SK-N-SH (cell line): ENCODE results near the gene PHGDH. TPM values are rescaled to one million over a fixed set of nuclear protein-coding genes. Genes with fewer than 3 reads are reported as not detected.

Experiments used
- CTCF ChIA-PET: fragments of 300-600, 350-600 bp; formaldehyde crosslinking; extraction: SDS; loops from one replicate; lab custom pipeline; 2021; lab: Yijun Ruan, JAX
- POLR2A ChIA-PET: fragments of 350-600 bp; sonication (Branson Sonifier 250); formaldehyde crosslinking; extraction: SDS; loops from one replicate; lab custom pipeline; 2020; ENCODE audit warnings: antibody characterized with exemption, inconsistent platforms; lab: Yijun Ruan, JAX
- DNase-seq: peaks from one replicate; pipeline ENCODE4 v3.0.0; 2012
- H2AFZ ChIP-seq: fragments of 200-600 bp; sonication (generic); 2 replicates; pipeline ENCODE4 v1.8.1; 2016; ENCODE audit warnings: antibody characterized with exemption, mild to moderate bottlenecking, low read depth
- H3F3A ChIP-seq: fragments of 200-600 bp; sonication (generic); replicated peaks from 2 replicates; pipeline ENCODE3; 2016; ENCODE audit warnings: antibody characterized with exemption, mild to moderate bottlenecking; ENCODE audit not compliant: insufficient read depth
- H3K27ac ChIP-seq, 2 experiments: fragments of 200-500 bp in 1 of 2; fragments of 200-600 bp in 1 of 2; sonication (Bioruptor generic) in 1 of 2; sonication (generic), shearing (Covaris generic) in 1 of 2; 2 replicates each; pipeline versions ENCODE4 v1.5.1 to v1.6.1; 2014 to 2016; ENCODE audit warnings: low read depth in 2 of 2, inconsistent platforms in 1 of 2, low read length in 1 of 2, mild to moderate bottlenecking in 1 of 2, mixed read lengths in 1 of 2
- H3K27me3 ChIP-seq: fragments of 200-600 bp; sonication (generic), shearing (Covaris generic); 2 replicates; pipeline ENCODE4 v1.6.1; 2016; ENCODE audit warnings: mixed run types; ENCODE audit not compliant: insufficient read depth
- H3K36me3 ChIP-seq, 2 experiments: fragments of 200-500 bp in 1 of 2; fragments of 200-600 bp in 1 of 2; sonication (Bioruptor generic) in 1 of 2; sonication (generic) in 1 of 2; replicated peaks in 1 of 2; 2 replicates each; pipeline versions ENCODE3 to v1.5.1; 2014 to 2016; ENCODE audit warnings: low read length in 1 of 2, mild to moderate bottlenecking in 1 of 2; ENCODE audit not compliant: insufficient read depth in 2 of 2, control insufficient read depth in 1 of 2
- H3K4me1 ChIP-seq, 2 experiments: fragments of 200-500 bp in 1 of 2; fragments of 200-600 bp in 1 of 2; sonication (Bioruptor generic) in 1 of 2; sonication (generic), shearing (Covaris generic) in 1 of 2; 2 replicates each; pipeline versions ENCODE4 v1.5.1 to v1.6.1; 2014 to 2016; ENCODE audit warnings: low read depth in 1 of 2, low read length in 1 of 2, mixed run types in 1 of 2; ENCODE audit not compliant: insufficient read depth in 2 of 2, control insufficient read depth in 1 of 2
- H3K4me2 ChIP-seq: fragments of 200-600 bp; sonication (generic), shearing (Covaris generic); 2 replicates; pipeline ENCODE4 v1.6.1; 2017; ENCODE audit warnings: mixed run types
- H3K4me3 ChIP-seq, 2 experiments: fragments of 200-500 bp in 1 of 2; fragments of 200-600 bp in 1 of 2; sonication (Bioruptor generic) in 1 of 2; sonication (generic), shearing (Covaris generic) in 1 of 2; 2 replicates each; pipeline versions ENCODE4 v1.5.1 to v1.8.1; 2014 to 2016; ENCODE audit warnings: low read depth in 2 of 2, inconsistent platforms in 1 of 2, low read length in 1 of 2, mild to moderate bottlenecking in 1 of 2, mixed read lengths in 1 of 2, moderate library complexity in 1 of 2
- H3K79me2 ChIP-seq: fragments of 200-600 bp; sonication (generic); 2 replicates; pipeline ENCODE4 v1.8.1; 2017; ENCODE audit warnings: mild to moderate bottlenecking; ENCODE audit not compliant: insufficient read depth
- H3K9ac ChIP-seq: fragments of 200-600 bp; sonication (generic); 2 replicates; pipeline ENCODE4 v1.6.1; 2017; ENCODE audit warnings: mixed run types
- H3K9me2 ChIP-seq: fragments of 200-600 bp; sonication (generic); 2 replicates; pipeline ENCODE4 v1.6.1; 2017; ENCODE audit warnings: mixed run types
- H3K9me3 ChIP-seq: fragments of 200-600 bp; sonication (generic); 2 replicates; pipeline ENCODE4 v1.6.1; 2017; ENCODE audit warnings: mixed run types, mild to moderate bottlenecking, moderate library complexity
- H4K20me1 ChIP-seq: fragments of 200-600 bp; sonication (generic); 2 replicates; pipeline ENCODE4 v1.6.1; 2017; ENCODE audit warnings: mild to moderate bottlenecking, mixed run types; ENCODE audit not compliant: insufficient read depth
- FOXJ3 ChIP-seq: sonication (generic); formaldehyde crosslinking; IDR thresholded peaks from 2 replicates; pipeline ENCODE4 v1.5.1; 2020; ENCODE audit warnings: mild to moderate bottlenecking, missing genetic modification reagents
- FOXM1 ChIP-seq: IDR thresholded peaks from 2 replicates; pipeline ENCODE4 v1.4.0; 2012; ENCODE audit warnings: low read depth, mild to moderate bottlenecking
- IRF3 ChIP-seq: fragments of 150-350 bp; IDR thresholded peaks from 2 replicates; pipeline ENCODE4 v1.6.1; 2016; ENCODE audit warnings: mild to moderate bottlenecking, low read depth, low read length
- MAX ChIP-seq: IDR thresholded peaks from 2 replicates; pipeline ENCODE4 v1.4.0; 2012; ENCODE audit warnings: low read depth
- MXI1 ChIP-seq: IDR thresholded peaks from 2 replicates; pipeline ENCODE4 v1.6.1; 2012; ENCODE audit warnings: mild to moderate bottlenecking, low read depth, low read length, improper control_type of control experiment
- NFIC ChIP-seq: IDR thresholded peaks from 2 replicates; pipeline ENCODE4 v1.4.0; 2012; ENCODE audit warnings: borderline replicate concordance
- PBX3 ChIP-seq: IDR thresholded peaks from 2 replicates; pipeline ENCODE4; 2012
- RCOR1 ChIP-seq: fragments of 150-350 bp; IDR thresholded peaks from 2 replicates; pipeline ENCODE4 v1.6.1; 2017; ENCODE audit warnings: antibody characterized with exemption, low read length
- REST ChIP-seq: IDR thresholded peaks from 2 replicates; pipeline ENCODE4 v1.6.1; 2012; ENCODE audit warnings: mild to moderate bottlenecking, low read depth, low read length, moderate library complexity
- RFX5 ChIP-seq: IDR thresholded peaks from 2 replicates; pipeline ENCODE4 v1.6.1; 2012; ENCODE audit warnings: mild to moderate bottlenecking, improper control_type of control experiment, low read length
- RXRA ChIP-seq: IDR thresholded peaks from 2 replicates; pipeline ENCODE4 v1.4.0; 2012; ENCODE audit warnings: low read depth, mild to moderate bottlenecking, borderline replicate concordance
- SIN3A ChIP-seq: IDR thresholded peaks from 2 replicates; pipeline ENCODE4 v1.6.1; 2012; ENCODE audit warnings: low read depth, mild to moderate bottlenecking, low read length, moderate library complexity, borderline replicate concordance
- TEAD4 ChIP-seq: IDR thresholded peaks from 2 replicates; pipeline ENCODE4 v1.4.0; 2012; ENCODE audit warnings: mild to moderate bottlenecking, borderline replicate concordance; ENCODE audit not compliant: insufficient read depth
- USF2 ChIP-seq: fragments of 150-350 bp; IDR thresholded peaks from 2 replicates; pipeline ENCODE4 v1.6.1; 2017; ENCODE audit warnings: antibody characterized with exemption, low read length, low read depth, borderline replicate concordance
- YY1 ChIP-seq: IDR thresholded peaks from 2 replicates; pipeline ENCODE4 v1.4.0; 2012; ENCODE audit warnings: low read depth, mild to moderate bottlenecking
- WGBS: methylation state at CpG from one replicate; pipeline ENCODE4 v1.1.6; 2017; ENCODE audit warnings: low lambda C conversion rate; 5-methylcytosine and 5-hydroxymethylcytosine counted together
- polyA plus RNA-seq, 3 experiments: library from polyadenylated mRNA; depleted of rRNA; stranded (reverse); fragments of >200 nt; gene quantifications; 2 replicates each; pipeline ENCODE4 v1.2.3, GENCODE V29; 2012

Gene PHGDH
- polyA plus RNA-seq, 1 of the 3 experiments (the other 2 are of a cell fraction): 30.2 TPM

GRCh38 chr1:119740896-119741780 is 29.4 kb downstream of the PHGDH start:
- no peaks in the 10 kb centered on the region for H3F3A ChIP-seq
- H3K9me2 ChIP-seq: no peaks in the 10 kb centered on the region
- H3K4me2 ChIP-seq: no peak overlapping the region
- H2AFZ ChIP-seq: no peak overlapping the region
- DNase-seq: no peak
- H3K27me3 ChIP-seq: no peaks in the 10 kb centered on the region
- 94% methylated on average over 12 of the region's 13 CpGs for WGBS
- no peaks in the 10 kb centered on the region for H3K79me2 ChIP-seq
- POLR2A ChIA-PET: no interaction called here
- no peak overlapping the region for H3K27ac ChIP-seq
- H3K9me3 ChIP-seq: no peaks in the 10 kb centered on the region
- peaks cover 5 to 36% of the 10 kb centered on the region in 2 experiments for H3K36me3 ChIP-seq
- CTCF ChIA-PET: interaction anchor here (0.6 to 1.4 kb wide), 5 partner anchors 65 to 129 kb away, joined by 3 to 4 read pairs (median 3); no protein-coding TSS in a partner anchor
- peaks cover 0 to 9% of the 10 kb centered on the region in 2 experiments; a peak in 1 of 4 replicates for H3K4me1 ChIP-seq
- H4K20me1 ChIP-seq: no peaks in the 10 kb centered on the region
- TF ChIP-seq SIN3A (no peak), MAX (no peak), IRF3 (no peak), MXI1 (no peak), RXRA (no peak), RFX5 (no peak), RCOR1 (no peak)
- no peak overlapping the region for H3K4me3 ChIP-seq
- H3K9ac ChIP-seq: no peak overlapping the region

- H3K9me2 ChIP-seq: no peaks in the 10 kb centered on the region
- H3K4me3 ChIP-seq: no peak overlapping the region
- no peaks in the 10 kb centered on the region for H3K79me2 ChIP-seq
- peaks cover 3 to 27% of the 10 kb centered on the region in 2 experiments for H3K36me3 ChIP-seq
- H3K27ac ChIP-seq: no peak overlapping the region
- H3K4me2 ChIP-seq: no peak overlapping the region
- POLR2A ChIA-PET: no interaction called here
- H4K20me1 ChIP-seq: no peaks in the 10 kb centered on the region
- no peaks in the 10 kb centered on the region for H3K27me3 ChIP-seq
- WGBS: 45% methylated on average over 2 of the region's 7 CpGs
- H2AFZ ChIP-seq: no peak overlapping the region
- H3K4me1 ChIP-seq: peaks cover 0 to 12% of the 10 kb centered on the region in 2 experiments; a peak in 1 of 4 replicates
- H3F3A ChIP-seq: no peaks in the 10 kb centered on the region
- no peak for TF ChIP-seq PBX3
- no peak for TF ChIP-seq FOXM1
- TF ChIP-seq USF2: no peak
- TF ChIP-seq NFIC: no peak
- TF ChIP-seq REST: no peak
- TF ChIP-seq TEAD4: no peak
- no peak for TF ChIP-seq YY1
- no peak for TF ChIP-seq FOXJ3 (CRISPR knock-in tag)
- no peak for DNase-seq
- H3K9ac ChIP-seq: no peak overlapping the region
- CTCF ChIA-PET: interaction anchor here (1.3 to 2.9 kb wide), 4 partner anchors 26 to 127 kb away, joined by 3 to 14 read pairs (median 6); no protein-coding TSS in a partner anchor
- no peaks in the 10 kb centered on the region for H3K9me3 ChIP-seq
Measured at GRCh38 chr1:119742202-119742601, 30.5 kb downstream of the PHGDH start.
